HG02610 (cell line): ENCODE measurements around the gene IL37.
"Not testable (repeated sequence)": the region's sequence is repeated elsewhere in the genome, so short reads cannot be mapped to it uniquely, and the experiment has no call there.

Experiments
- ATAC-seq: cut with Tn5 transposase; IDR thresholded peaks from one replicate; pipeline ENCODE4 v1.9.1; 2021; ENCODE audit warnings: mild to moderate bottlenecking, moderate library complexity; ENCODE audit not compliant: unreplicated experiment

IL37 gene

GRCh38 chr2:112919086-112919485 is 8.1 kb downstream of the IL37 start:
- ATAC-seq: no peak

- ATAC-seq: no peak
Observed at GRCh38 chr2:112920923-112921532, 10.1 kb downstream of the IL37 start.

GRCh38 chr2:112921982-112922381 is 11.0 kb downstream of the IL37 start:
- ATAC-seq: no peak

DNA sequence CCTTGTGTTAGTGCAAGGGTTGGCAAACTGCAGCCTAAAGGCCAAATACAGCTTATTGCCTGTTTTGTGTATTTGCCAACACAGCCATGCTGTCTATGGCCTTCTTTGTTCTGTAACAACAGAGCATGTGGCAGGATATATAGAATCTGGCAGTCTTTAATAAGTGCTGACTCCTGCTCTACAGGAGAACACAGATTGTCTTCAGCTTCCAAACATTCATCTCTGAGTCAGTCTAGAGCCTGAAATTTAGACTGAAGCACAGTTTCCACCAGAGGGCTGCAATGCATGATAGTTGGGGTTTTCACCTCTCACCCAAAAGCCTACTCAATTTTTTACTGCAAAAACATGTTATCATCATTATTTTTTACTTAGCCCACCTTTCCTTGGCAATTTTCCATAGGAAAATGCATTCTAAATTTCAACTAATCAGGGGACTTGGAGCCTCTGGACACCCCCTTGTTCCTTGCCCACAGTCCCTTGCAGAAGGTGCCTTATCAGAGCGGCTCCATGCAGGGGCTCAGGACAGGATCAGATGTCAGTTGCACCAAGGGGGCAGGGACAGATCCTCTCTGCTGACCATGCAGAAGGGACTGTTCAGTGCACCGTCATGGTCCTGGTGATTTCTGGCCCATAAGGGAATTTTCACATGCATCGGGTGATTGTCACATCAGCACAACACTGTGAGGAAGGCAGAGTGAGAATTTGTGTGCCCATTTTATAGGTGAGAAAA is 12.4 kb downstream of the IL37 start:
- ATAC-seq: no peak

DNA sequence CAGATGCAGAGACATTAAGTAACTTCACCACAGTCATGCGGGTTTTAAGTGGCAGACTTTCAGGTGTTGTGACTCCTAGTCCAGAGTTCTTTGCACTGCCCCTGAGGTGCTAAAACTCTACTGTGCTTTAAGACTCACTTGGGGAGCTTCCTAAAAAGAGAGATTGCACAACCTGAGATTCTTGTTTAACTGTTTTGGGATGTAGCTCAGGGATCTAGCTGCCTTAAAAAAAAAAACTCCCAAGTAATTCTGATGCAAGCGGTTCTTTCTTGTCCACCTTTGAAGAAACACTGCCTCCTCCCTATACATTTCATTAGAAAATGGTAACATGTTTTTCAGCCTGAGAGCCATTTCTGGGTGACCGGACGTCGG is 13.0 kb downstream of the IL37 start:
- no peak for ATAC-seq

GRCh38 chr2:112924360-112924759 is 13.4 kb downstream of the IL37 start:
- ATAC-seq: no peak

DNA sequence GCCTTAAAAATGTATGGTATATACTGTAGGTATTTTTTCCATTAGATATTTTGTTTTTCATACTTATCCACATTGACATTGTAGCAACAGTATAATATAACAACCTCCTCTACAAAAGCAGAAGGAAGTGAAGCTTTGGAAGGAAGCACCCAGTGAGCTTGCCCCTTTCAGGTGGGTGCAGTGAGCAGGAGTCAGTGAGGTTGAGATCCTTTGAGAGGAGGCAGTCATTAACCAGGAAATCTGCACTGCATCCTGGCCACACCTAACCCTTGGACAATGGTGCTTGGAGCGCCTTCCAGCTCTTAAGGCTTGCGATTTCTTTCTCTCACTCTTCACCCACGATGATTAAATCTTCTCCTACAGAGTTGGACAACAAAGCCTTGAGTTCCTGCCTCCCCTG is 13.9 kb downstream of the IL37 start:
- no peak for ATAC-seq

DNA sequence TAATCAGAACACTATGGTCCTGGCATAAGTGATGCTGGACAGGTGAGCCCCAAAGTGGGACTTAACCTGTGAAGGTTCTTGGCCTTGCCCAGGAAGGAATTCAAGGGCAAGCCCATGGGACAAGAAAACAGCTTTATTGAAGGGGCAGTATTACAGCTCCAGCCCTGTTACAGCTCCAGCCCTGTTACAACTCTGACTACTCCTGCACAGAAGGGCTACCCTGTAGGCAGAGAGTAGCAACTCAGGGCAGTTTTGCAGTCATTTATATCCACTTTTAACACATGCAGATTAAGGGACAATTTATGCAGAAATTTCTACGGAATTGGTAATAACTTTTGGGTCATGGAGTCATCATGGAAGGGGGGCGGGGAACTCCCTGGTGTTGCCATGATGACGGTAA is 15.7 kb downstream of the IL37 start:
- no peak for ATAC-seq

DNA sequence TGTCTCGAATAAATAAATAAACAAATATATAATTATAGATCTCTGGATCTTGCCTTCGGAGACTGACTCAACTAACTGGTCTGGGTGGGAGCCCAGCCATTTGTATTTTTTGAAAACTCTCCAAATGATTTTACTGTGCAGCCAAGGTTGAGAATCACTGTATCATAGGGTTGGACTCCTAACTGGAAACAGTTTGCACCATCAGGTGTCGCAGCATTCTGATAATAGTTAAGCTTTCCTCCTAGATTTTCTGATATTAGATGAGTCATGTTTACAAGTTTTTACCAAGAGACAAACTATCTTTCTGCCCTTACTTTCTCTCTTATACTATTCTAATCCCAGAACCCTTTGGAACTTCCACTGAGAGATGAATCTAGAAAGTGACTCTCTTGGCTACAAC is 16.8 kb downstream of the IL37 start:
- ATAC-seq: no peak

- no peak for ATAC-seq
Observed at GRCh38 chr2:112933261-112933660, 22.3 kb downstream of the IL37 start.

GRCh38 chr2:112934117-112934516 is 23.2 kb downstream of the IL37 start:
- not testable (repeated sequence) for ATAC-seq

- no peak for ATAC-seq
Observed at GRCh38 chr2:112936927-112937232, 25.9 kb downstream of the IL37 start.

DNA sequence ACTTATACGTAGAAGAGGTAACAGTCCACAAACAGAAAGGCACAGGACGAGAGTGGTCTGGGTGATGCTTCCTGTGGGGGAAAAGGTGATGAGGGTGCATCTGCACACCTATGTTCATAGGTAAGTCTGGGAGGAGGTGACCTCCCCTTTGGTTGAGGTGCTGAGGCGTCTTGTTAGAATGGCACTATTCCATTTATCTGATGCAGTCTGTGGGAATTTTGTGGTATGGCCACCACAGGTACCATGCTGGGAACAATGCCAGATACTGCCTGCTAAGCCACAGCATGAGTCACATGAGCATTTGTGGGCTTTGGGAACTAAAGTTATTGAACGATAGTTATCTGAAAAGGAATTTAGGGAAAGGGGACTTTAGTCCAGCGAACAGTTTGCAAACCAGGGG is 27.9 kb downstream of the IL37 start:
- ATAC-seq: no peak

GRCh38 chr2:112939425-112939824 is 28.5 kb downstream of the IL37 start:
- ATAC-seq: no peak

DNA sequence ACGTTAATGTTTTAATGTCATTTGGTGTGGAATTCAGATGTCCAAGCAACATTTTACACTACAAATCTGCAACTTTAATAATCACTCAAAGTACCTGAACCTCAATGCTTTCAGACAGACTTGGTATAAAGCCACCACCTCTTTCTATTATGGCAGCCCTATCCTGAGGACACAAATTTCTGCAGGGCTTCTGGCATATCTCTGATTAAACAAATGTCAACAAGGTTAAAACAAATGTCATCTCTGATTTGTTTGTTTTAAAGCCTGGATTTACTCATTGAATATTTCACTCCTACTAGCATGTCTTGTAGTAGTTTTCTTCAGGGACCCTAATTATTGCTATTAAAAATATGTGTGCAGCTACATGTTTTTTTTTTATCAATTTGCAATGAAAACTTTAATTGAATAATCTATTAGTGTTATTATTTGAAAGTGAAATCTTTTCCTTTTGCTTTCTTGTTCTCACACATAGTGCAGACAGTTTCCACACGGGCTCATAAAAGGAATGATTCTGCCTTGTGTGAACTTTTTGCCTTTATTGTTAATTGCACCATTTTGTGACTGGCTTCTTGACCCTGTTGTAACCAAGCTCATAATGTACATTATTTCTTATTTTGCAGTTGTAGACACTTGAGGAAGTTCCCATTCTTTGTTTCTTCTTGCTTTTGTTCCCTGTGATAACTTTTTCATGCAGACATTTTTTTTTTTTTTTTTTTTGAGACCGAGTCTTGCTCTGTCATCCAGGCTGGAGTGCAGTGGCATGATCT is 30.1 kb downstream of the IL37 start:
- no peak for ATAC-seq

DNA sequence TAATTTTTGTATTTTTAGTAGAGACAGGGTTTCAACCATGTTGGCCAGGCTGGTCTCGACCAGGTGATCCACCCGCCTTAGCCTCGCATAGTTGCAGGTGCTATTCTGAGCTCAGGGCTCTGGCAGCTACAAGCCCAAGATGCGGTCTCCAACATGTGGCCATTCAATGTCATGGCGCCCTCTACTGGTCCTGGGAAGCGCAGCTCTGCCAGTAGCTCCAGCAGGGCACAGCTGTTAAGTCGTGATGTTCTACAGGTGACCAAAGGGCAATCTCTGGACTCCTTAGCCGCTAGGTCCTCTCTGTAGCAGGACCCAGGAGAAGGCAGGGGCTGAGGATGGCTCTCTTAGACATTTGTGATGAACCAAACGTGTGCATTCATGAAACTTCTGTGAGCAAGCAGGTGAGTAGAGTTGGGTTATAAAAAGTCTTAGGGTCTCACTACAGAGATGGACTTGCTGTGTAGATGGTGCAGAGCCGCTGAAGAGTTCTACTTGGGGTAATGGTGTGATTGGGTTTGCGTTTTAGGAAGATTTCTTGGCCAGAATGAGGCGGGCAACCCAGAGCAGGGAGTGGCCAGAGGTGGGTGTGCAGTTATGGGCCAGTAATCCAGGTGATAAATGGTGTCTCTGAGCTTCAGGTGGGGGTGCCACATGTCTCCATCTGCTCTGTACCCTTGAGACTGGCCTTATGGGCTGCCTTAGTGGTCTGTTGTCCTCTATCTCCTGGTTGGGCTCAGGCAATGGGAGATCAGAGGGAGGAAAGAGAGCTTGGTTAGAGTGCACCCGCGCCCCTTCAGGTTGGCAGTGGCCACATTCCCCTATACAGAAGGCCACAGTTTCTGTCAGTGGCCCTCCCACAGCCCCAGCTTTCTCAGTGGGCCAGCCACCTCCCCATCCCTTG is 31.0 kb downstream of the IL37 start:
- ATAC-seq: peak; percentile 84

- ATAC-seq: no peak
Observed at GRCh38 chr2:112942654-112943002, 31.7 kb downstream of the IL37 start.

GRCh38 chr2:112944971-112945370 is 34.0 kb downstream of the IL37 start:
- ATAC-seq: no peak

GRCh38 chr2:112946086-112946485 is 35.1 kb downstream of the IL37 start:
- no peak for ATAC-seq

GRCh38 chr2:112947374-112947773 is 36.4 kb downstream of the IL37 start:
- no peak for ATAC-seq

- no peak for ATAC-seq
Observed at GRCh38 chr2:112949456-112949855, 38.5 kb downstream of the IL37 start.
